GM21515 (cell line): Measurements from ENCODE around the gene CLEC2L.
"Not testable (repeated sequence)": the region's sequence is repeated elsewhere in the genome, so short reads cannot be mapped to it uniquely, and the experiment has no call there.

ENCODE experiments used
- ATAC-seq: cut with Tn5 transposase; IDR thresholded peaks from one replicate; pipeline ENCODE4 v1.9.1; 2021; ENCODE audit not compliant: unreplicated experiment

CLEC2L gene

GRCh38 chr7:139553991-139554700, 30.7 kb downstream of the CLEC2L start:
- not testable (repeated sequence) for ATAC-seq

- ATAC-seq: no peak
Measured at GRCh38 chr7:139557857-139558581, 34.5 kb downstream of the CLEC2L start.

- no peak for ATAC-seq
Measured at GRCh38 chr7:139559364-139560105, 36.0 kb downstream of the CLEC2L start.

GRCh38 chr7:139560199-139560598, 36.7 kb downstream of the CLEC2L start:
- no peak for ATAC-seq

- ATAC-seq: no peak
Measured at GRCh38 chr7:139560678-139561077, 37.2 kb downstream of the CLEC2L start.

- no peak for ATAC-seq
Measured at GRCh38 chr7:139562491-139562890, 39.0 kb downstream of the CLEC2L start.

GRCh38 chr7:139562961-139563565, 39.6 kb downstream of the CLEC2L start:
- ATAC-seq: no peak

- ATAC-seq: no peak
Measured at GRCh38 chr7:139563856-139564255, 40.4 kb downstream of the CLEC2L start.

- no peak for ATAC-seq
Measured at GRCh38 chr7:139566075-139566474, 42.6 kb downstream of the CLEC2L start.

- no peak for ATAC-seq
Measured at GRCh38 chr7:139566736-139567646, 43.5 kb downstream of the CLEC2L start.

GRCh38 chr7:139567647-139568345, 44.3 kb downstream of the CLEC2L start:
- no peak for ATAC-seq

GRCh38 chr7:139568346-139568675, 44.8 kb downstream of the CLEC2L start:
- ATAC-seq: no peak

GRCh38 chr7:139568813-139569490, 45.5 kb downstream of the CLEC2L start:
- no peak for ATAC-seq

- ATAC-seq: no peak
Measured at GRCh38 chr7:139570119-139570518, 46.6 kb downstream of the CLEC2L start.

GRCh38 chr7:139570626-139571025, 47.1 kb downstream of the CLEC2L start:
- no peak for ATAC-seq

GRCh38 chr7:139571190-139571589, 47.7 kb downstream of the CLEC2L start:
- ATAC-seq: no peak

- no peak for ATAC-seq
Measured at GRCh38 chr7:139571651-139572050, 48.2 kb downstream of the CLEC2L start.

- ATAC-seq: no peak
Measured at GRCh38 chr7:139572071-139572470, 48.6 kb downstream of the CLEC2L start.

- ATAC-seq: no peak
Measured at GRCh38 chr7:139572704-139573385, 49.4 kb downstream of the CLEC2L start.
